SJSA1 (cell line): Measurements from ENCODE around the gene FGF14. TPM values are rescaled to one million over a fixed set of nuclear protein-coding genes. Genes with fewer than 3 reads are reported as not detected.

ENCODE experiments used
- DNase-seq, 2 experiments: peaks; one replicate each; pipeline ENCODE4 v3.0.0-alpha.2; 2015 to 2020; ENCODE audit warnings: low spot score in 2 of 2, low read depth in 1 of 2
- H3K27ac ChIP-seq: fragments of 250-450 bp; sonication (Bioruptor Pico); 2 replicates; pipeline ENCODE4 v1.5.1; 2020; ENCODE audit warnings: mild to moderate bottlenecking, moderate library complexity
- H3K27me3 ChIP-seq: fragments of 250-450 bp; sonication (Bioruptor Pico); replicated peaks from 2 replicates; pipeline ENCODE4 v1.5.1; 2020; ENCODE audit warnings: mild to moderate bottlenecking, moderate library complexity
- H3K36me3 ChIP-seq: fragments of 250-450 bp; sonication (Bioruptor Pico); 2 replicates; pipeline ENCODE4 v1.5.1; 2020; ENCODE audit warnings: mild to moderate bottlenecking
- H3K4me1 ChIP-seq: fragments of 250-450 bp; sonication (Bioruptor Pico); replicated peaks from 2 replicates; pipeline ENCODE4 v1.6.1; 2021; ENCODE audit warnings: mild to moderate bottlenecking
- H3K4me3 ChIP-seq: fragments of 250-450 bp; sonication (Bioruptor Pico); 2 replicates; pipeline ENCODE4 v1.5.1; 2020; ENCODE audit warnings: mild to moderate bottlenecking
- H3K9me3 ChIP-seq: fragments of 250-450 bp; sonication (Bioruptor Pico); replicated peaks from 2 replicates; pipeline ENCODE4 v1.5.1; 2020; ENCODE audit warnings: mild to moderate bottlenecking
- total RNA-seq: library from RNA; depleted of rRNA; stranded (reverse); fragments of >200 nt; shearing (Covaris generic); gene quantifications from 2 replicates; pipeline ENCODE4 v1.2.3, GENCODE V29; 2014

FGF14 gene
- total RNA-seq, 1 experiment from 2014 or later: not detected

GRCh38 chr13:101709952-101710351 is 691.9 kb downstream of the FGF14 start:
- Histone ChIP-seq H3K27ac (no peak overlapping the region), H3K4me1 (peaks cover 9% of the 10 kb centered on the region), H3K27me3 (no peaks in the 10 kb centered on the region), H3K9me3 (no peaks in the 10 kb centered on the region), H3K4me3 (no peak overlapping the region), H3K36me3 (no peaks in the 10 kb centered on the region; the same call in 1 of the 2 replicates)
- no peak for DNase-seq

- Histone ChIP-seq H3K27ac (no peak overlapping the region), H3K4me3 (no peak overlapping the region), H3K27me3 (no peaks in the 10 kb centered on the region), H3K4me1 (peaks cover 9% of the 10 kb centered on the region), H3K9me3 (no peaks in the 10 kb centered on the region), H3K36me3 (no peaks in the 10 kb centered on the region; the same call in 1 of the 2 replicates)
- no peak for DNase-seq
Observed at GRCh38 chr13:101708115-101708514, 693.7 kb downstream of the FGF14 start.

GRCh38 chr13:101707659-101708058 is 694.2 kb downstream of the FGF14 start:
- no peak for DNase-seq
- no peak overlapping the region for H3K4me3 ChIP-seq
- H3K27me3 ChIP-seq: no peaks in the 10 kb centered on the region
- H3K36me3 ChIP-seq: no peaks in the 10 kb centered on the region; the same call in 1 of the 2 replicates
- peaks cover 9% of the 10 kb centered on the region for H3K4me1 ChIP-seq
- no peak overlapping the region for H3K27ac ChIP-seq
- no peaks in the 10 kb centered on the region for H3K9me3 ChIP-seq

GRCh38 chr13:101706651-101707050 is 695.2 kb downstream of the FGF14 start:
- H3K36me3 ChIP-seq: no peaks in the 10 kb centered on the region; the same call in 1 of the 2 replicates
- no peak overlapping the region for H3K4me3 ChIP-seq
- peaks cover 9% of the 10 kb centered on the region for H3K4me1 ChIP-seq
- H3K9me3 ChIP-seq: no peaks in the 10 kb centered on the region
- no peak overlapping the region for H3K27ac ChIP-seq
- H3K27me3 ChIP-seq: no peaks in the 10 kb centered on the region
- peak; percentile 40 to 42 for DNase-seq

- H3K27ac ChIP-seq: no peak overlapping the region
- DNase-seq: no peak
- no peaks in the 10 kb centered on the region for H3K27me3 ChIP-seq
- no peaks in the 10 kb centered on the region; the same call in 1 of the 2 replicates for H3K36me3 ChIP-seq
- no peak overlapping the region for H3K4me3 ChIP-seq
- peaks cover 9% of the 10 kb centered on the region for H3K4me1 ChIP-seq
- H3K9me3 ChIP-seq: no peaks in the 10 kb centered on the region
Observed at GRCh38 chr13:101703838-101704237, 698.0 kb downstream of the FGF14 start.

- peaks cover 9% of the 10 kb centered on the region for H3K4me1 ChIP-seq
- no peak for DNase-seq
- H3K4me3 ChIP-seq: no peak overlapping the region
- H3K27ac ChIP-seq: no peak overlapping the region
- no peaks in the 10 kb centered on the region for H3K27me3 ChIP-seq
- H3K36me3 ChIP-seq: no peaks in the 10 kb centered on the region
- no peaks in the 10 kb centered on the region for H3K9me3 ChIP-seq
Observed at GRCh38 chr13:101703081-101703480, 698.8 kb downstream of the FGF14 start.

- H3K27ac ChIP-seq: no peak overlapping the region
- H3K4me3 ChIP-seq: no peak overlapping the region
- no peaks in the 10 kb centered on the region for H3K36me3 ChIP-seq
- no peak for DNase-seq
- H3K9me3 ChIP-seq: no peaks in the 10 kb centered on the region
- H3K27me3 ChIP-seq: no peaks in the 10 kb centered on the region
- no peaks in the 10 kb centered on the region for H3K4me1 ChIP-seq
Observed at GRCh38 chr13:101700598-101700997, 701.2 kb downstream of the FGF14 start.

- H3K27ac ChIP-seq: no peak overlapping the region
Observed at GRCh38 chr13:101698400-101698799, 703.4 kb downstream of the FGF14 start.

GRCh38 chr13:101697745-101698144 is 704.1 kb downstream of the FGF14 start:
- DNase-seq: no peak
- Histone ChIP-seq H3K27ac (no peak overlapping the region), H3K36me3 (no peaks in the 10 kb centered on the region), H3K4me3 (no peak overlapping the region), H3K9me3 (no peaks in the 10 kb centered on the region), H3K27me3 (no peaks in the 10 kb centered on the region), H3K4me1 (no peaks in the 10 kb centered on the region)

More at GRCh38 chr13:101698400-101698799, 703.4 kb downstream of the FGF14 start:
- no peaks in the 10 kb centered on the region for H3K9me3 ChIP-seq
- no peaks in the 10 kb centered on the region for H3K27me3 ChIP-seq
- no peaks in the 10 kb centered on the region for H3K4me1 ChIP-seq
- H3K36me3 ChIP-seq: no peaks in the 10 kb centered on the region
- no peak for DNase-seq
- no peak overlapping the region for H3K4me3 ChIP-seq

- Histone ChIP-seq H3K36me3 (no peaks in the 10 kb centered on the region), H3K4me3 (no peak overlapping the region), H3K27ac (no peak overlapping the region), H3K4me1 (no peaks in the 10 kb centered on the region), H3K27me3 (no peaks in the 10 kb centered on the region), H3K9me3 (no peaks in the 10 kb centered on the region)
- DNase-seq: no peak
Observed at GRCh38 chr13:101695870-101696516, 705.9 kb downstream of the FGF14 start.

- DNase-seq: no peak
- Histone ChIP-seq H3K9me3 (no peaks in the 10 kb centered on the region), H3K4me1 (no peaks in the 10 kb centered on the region), H3K36me3 (no peaks in the 10 kb centered on the region), H3K4me3 (no peak overlapping the region), H3K27me3 (no peaks in the 10 kb centered on the region), H3K27ac (no peak overlapping the region)
Observed at GRCh38 chr13:101691341-101691860, 710.4 kb downstream of the FGF14 start.

- Histone ChIP-seq H3K36me3 (no peaks in the 10 kb centered on the region), H3K4me3 (no peak overlapping the region), H3K27me3 (no peaks in the 10 kb centered on the region), H3K4me1 (no peaks in the 10 kb centered on the region), H3K27ac (no peak overlapping the region), H3K9me3 (no peaks in the 10 kb centered on the region)
- DNase-seq: no peak
Observed at GRCh38 chr13:101690871-101691270, 711.0 kb downstream of the FGF14 start.

GRCh38 chr13:101686003-101686402 is 715.8 kb downstream of the FGF14 start:
- H3K27ac ChIP-seq: no peak overlapping the region
- no peak for DNase-seq
- H3K4me1 ChIP-seq: 0 out of 2 replicates have a peak, but pooled peaks cover 3% of the 10 kb centered on the region
- no peak overlapping the region for H3K4me3 ChIP-seq
- no peaks in the 10 kb centered on the region for H3K27me3 ChIP-seq
- H3K36me3 ChIP-seq: no peaks in the 10 kb centered on the region
- H3K9me3 ChIP-seq: no peaks in the 10 kb centered on the region

- peak in 1 of 2 experiments; percentile 1 for DNase-seq
- no peak overlapping the region for H3K27ac ChIP-seq
- no peaks in the 10 kb centered on the region for H3K36me3 ChIP-seq
- 0 out of 2 replicates have a peak, but pooled peaks cover 3% of the 10 kb centered on the region for H3K4me1 ChIP-seq
- no peaks in the 10 kb centered on the region for H3K9me3 ChIP-seq
- H3K4me3 ChIP-seq: no peak overlapping the region
- no peaks in the 10 kb centered on the region for H3K27me3 ChIP-seq
Observed at GRCh38 chr13:101681834-101682233, 720.0 kb downstream of the FGF14 start.
